CD4-positive, alpha-beta memory T cell (primary cell): ENCODE data around the gene COL20A1. TPM values are rescaled to one million over a fixed set of nuclear protein-coding genes. Genes with fewer than 3 reads are reported as not detected.
"Not testable (repeated sequence)": the region's sequence is repeated elsewhere in the genome, so short reads cannot be mapped to it uniquely, and the experiment has no call there.

ENCODE experiments used
- CTCF ChIA-PET: fragments of 350-600 bp; sonication (Branson Sonifier 250); formaldehyde crosslinking; loops from one replicate; lab custom pipeline; 2021; ENCODE audit warnings: inconsistent platforms; ENCODE audit not compliant: partially characterized antibody; lab: Charles Lee
- POLR2A ChIA-PET: fragments of 350-600 bp; sonication (Branson Sonifier 250); formaldehyde crosslinking; loops from one replicate; lab custom pipeline; 2021; ENCODE audit not compliant: partially characterized antibody; lab: Charles Lee
- DNase-seq, 5 donors: peaks; one replicate each; pipeline versions ENCODE4 v3.0.0 to v3.0.0-alpha.2; 2020 to 2022; ENCODE audit warnings: mixed read lengths in 1 of 5
- H3K27ac ChIP-seq: one replicate; pipeline ENCODE4 v1.7.0; 2013; ENCODE audit warnings: low read depth, low read length
- H3K27me3 ChIP-seq: 2 replicates; pipeline ENCODE4 v1.7.0; 2013; ENCODE audit warnings: mild to moderate bottlenecking, low read length, moderate library complexity; ENCODE audit not compliant: insufficient read depth
- H3K36me3 ChIP-seq: 2 replicates; pipeline ENCODE4 v1.7.0; 2013; ENCODE audit warnings: mild to moderate bottlenecking, low read length, moderate library complexity; ENCODE audit not compliant: insufficient read depth
- H3K4me1 ChIP-seq: 2 replicates; pipeline ENCODE4 v1.7.0; 2013; ENCODE audit warnings: mild to moderate bottlenecking, low read length, moderate library complexity; ENCODE audit not compliant: insufficient read depth
- H3K4me3 ChIP-seq, 2 donors: one replicate each; pipeline ENCODE4 v1.7.0; 2013; ENCODE audit warnings: low read length in 2 of 2, mild to moderate bottlenecking in 1 of 2
- H3K9me3 ChIP-seq, 2 donors: one replicate each; pipeline ENCODE4 v1.7.0; 2013; ENCODE audit warnings: low read length in 2 of 2, control low read depth in 1 of 2; ENCODE audit not compliant: control insufficient read depth in 1 of 2
- H3K27ac Mint-ChIP-seq, 7 donors: one replicate each; pipeline ENCODE4 v1.8.0; 2020 to 2021; ENCODE audit warnings: mixed read lengths in 7 of 7, mild to moderate bottlenecking in 6 of 7, inconsistent platforms in 3 of 7, moderate library complexity in 3 of 7
- H3K27me3 Mint-ChIP-seq, 2 donors: one replicate each; pipeline ENCODE4 v1.8.0; 2020 to 2021; ENCODE audit warnings: mixed read lengths in 2 of 2
- H3K36me3 Mint-ChIP-seq, 2 donors: one replicate each; pipeline ENCODE4 v1.8.0; 2020 to 2021; ENCODE audit warnings: mixed read lengths in 2 of 2, inconsistent platforms in 1 of 2, mild to moderate bottlenecking in 1 of 2
- H3K4me1 Mint-ChIP-seq, 4 donors: one replicate each; pipeline ENCODE4 v1.8.0; 2020 to 2021; ENCODE audit warnings: mixed read lengths in 4 of 4, mild to moderate bottlenecking in 1 of 4
- H3K4me3 Mint-ChIP-seq, 8 donors: one replicate each; pipeline ENCODE4 v1.8.0; 2020 to 2021; ENCODE audit warnings: mixed read lengths in 8 of 8, mild to moderate bottlenecking in 7 of 8, moderate library complexity in 6 of 8, inconsistent platforms in 3 of 8
- H3K9me3 Mint-ChIP-seq, 8 donors: one replicate each; pipeline ENCODE4 v1.8.0; 2020 to 2021; ENCODE audit warnings: mixed read lengths in 8 of 8, mild to moderate bottlenecking in 5 of 8, inconsistent platforms in 3 of 8, moderate library complexity in 1 of 8
- intact Hi-C: fragments of 100-400 bp; cut with micrococcal nuclease; formaldehyde crosslinking; loops from one replicate; pipeline ENCODE4 v1.15.1; 2023
- polyA plus RNA-seq, 2 donors: library from polyadenylated mRNA; unstranded; fragments of 300-500 nt; fragmentation: Illumina TruSeq; gene quantifications; one replicate each; pipeline ENCODE4 v1.2.3, GENCODE V29; 2021
- total RNA-seq, 2 experiments: library from RNA; stranded (reverse); gene quantifications; one replicate each; pipeline ENCODE4 v1.2.3, GENCODE V29; 2021

The COL20A1 gene
- total and polyA plus RNA-seq, 4 experiments from 2014 or later, result 0.11 TPM; not detected in 3

GRCh38 chr20:63333241-63333836, 40.4 kb downstream of the COL20A1 start:
- CTCF ChIA-PET, result no interaction called here
- POLR2A ChIA-PET, result no interaction called here
- no peak overlapping the region for H3K27ac Mint-ChIP-seq

GRCh38 chr20:63334356-63334755, 41.4 kb downstream of the COL20A1 start:
- Histone ChIP-seq H3K4me1 (no peaks in the 10 kb centered on the region), H3K9me3 (peaks cover 0 to 7% of the 10 kb centered on the region in 2 donors), H3K27me3 (no peaks in the 10 kb centered on the region), H3K36me3 (no peaks in the 10 kb centered on the region), H3K4me3 (no peak overlapping the region), H3K27ac (no peak overlapping the region)
- DNase-seq, result no peak
- no peak overlapping the region for H3K27ac Mint-ChIP-seq
- POLR2A ChIA-PET, result no interaction called here
- H3K27me3 Mint-ChIP-seq, result peaks cover 17 to 25% of the 10 kb centered on the region in 2 donors
- no peaks in the 10 kb centered on the region for H3K36me3 Mint-ChIP-seq
- CTCF ChIA-PET, result no interaction called here
- intact Hi-C loops, result no loop called here
- peaks cover 0 to 3% (median 0%) of the 10 kb centered on the region in 4 donors for H3K4me1 Mint-ChIP-seq
- peaks cover 0 to 15% (median 9%) of the 10 kb centered on the region in 8 donors for H3K9me3 Mint-ChIP-seq
- H3K4me3 Mint-ChIP-seq, result no peak overlapping the region

More at GRCh38 chr20:63333241-63333836, 40.4 kb downstream of the COL20A1 start:
- Mint-ChIP-seq H3K4me1 (peaks cover 0 to 3% (median 0%) of the 10 kb centered on the region in 4 donors), H3K9me3 (peaks cover 0 to 15% (median 9%) of the 10 kb centered on the region in 8 donors), H3K4me3 (no peak overlapping the region), H3K36me3 (no peaks in the 10 kb centered on the region), H3K27me3 (peaks cover 17 to 20% of the 10 kb centered on the region in 2 donors)
- Histone ChIP-seq H3K4me1 (no peaks in the 10 kb centered on the region), H3K9me3 (peaks cover 0 to 7% of the 10 kb centered on the region in 2 donors), H3K36me3 (no peaks in the 10 kb centered on the region), H3K4me3 (no peak overlapping the region), H3K27ac (no peak overlapping the region), H3K27me3 (no peaks in the 10 kb centered on the region)
- DNase-seq, result no peak
- intact Hi-C loops, result no loop called here

- H3K4me1 Mint-ChIP-seq, DNase-seq, H3K27ac ChIP-seq, H3K36me3 Mint-ChIP-seq, POLR2A ChIA-PET, H3K27ac Mint-ChIP-seq, H3K4me3 ChIP-seq, H3K27me3 ChIP-seq, H3K4me3 Mint-ChIP-seq, H3K9me3 ChIP-seq, intact Hi-C loops, H3K4me1 ChIP-seq, CTCF ChIA-PET, H3K36me3 ChIP-seq: not testable (repeated sequence)
- H3K9me3 Mint-ChIP-seq, result peaks cover 0 to 15% (median 9%) of the 10 kb centered on the region in 8 donors
- peaks cover 17 to 25% of the 10 kb centered on the region in 2 donors for H3K27me3 Mint-ChIP-seq
Measured at GRCh38 chr20:63335060-63335459, 42.1 kb downstream of the COL20A1 start.

GRCh38 chr20:63335711-63336110, 42.7 kb downstream of the COL20A1 start:
- Histone ChIP-seq H3K27me3 (no peaks in the 10 kb centered on the region), H3K9me3 (peaks cover 0 to 7% of the 10 kb centered on the region in 2 donors), H3K27ac (no peak overlapping the region), H3K4me3 (no peak overlapping the region), H3K36me3 (no peaks in the 10 kb centered on the region), H3K4me1 (no peaks in the 10 kb centered on the region)
- intact Hi-C loops, result no loop called here
- Mint-ChIP-seq H3K27ac (no peak overlapping the region), H3K4me3 (no peak overlapping the region), H3K36me3 (no peaks in the 10 kb centered on the region), H3K27me3 (peaks cover 17 to 25% of the 10 kb centered on the region in 2 donors), H3K9me3 (peaks cover 0 to 15% (median 9%) of the 10 kb centered on the region in 8 donors), H3K4me1 (peaks cover 0 to 3% (median 0%) of the 10 kb centered on the region in 4 donors)
- CTCF ChIA-PET, result no interaction called here
- POLR2A ChIA-PET, result no interaction called here
- no peak for DNase-seq

GRCh38 chr20:63336232-63336752, 43.3 kb downstream of the COL20A1 start:
- no peak overlapping the region for H3K27ac Mint-ChIP-seq
- H3K27me3 Mint-ChIP-seq, result peaks cover 22 to 25% of the 10 kb centered on the region in 2 donors
- no peak overlapping the region for H3K4me3 Mint-ChIP-seq
- intact Hi-C loops, result no loop called here
- no peak for DNase-seq
- H3K27ac ChIP-seq, result no peak overlapping the region
- H3K9me3 Mint-ChIP-seq, result peaks cover 0 to 15% (median 9%) of the 10 kb centered on the region in 8 donors
- H3K27me3 ChIP-seq, result no peaks in the 10 kb centered on the region
- ChIA-PET CTCF (no interaction called here), POLR2A (no interaction called here)
- no peaks in the 10 kb centered on the region for H3K36me3 Mint-ChIP-seq
- peaks cover 0 to 7% of the 10 kb centered on the region in 2 donors for H3K9me3 ChIP-seq
- H3K4me1 Mint-ChIP-seq, result peaks cover 0 to 3% (median 0%) of the 10 kb centered on the region in 4 donors
- no peaks in the 10 kb centered on the region for H3K4me1 ChIP-seq
- no peak overlapping the region for H3K4me3 ChIP-seq
- H3K36me3 ChIP-seq, result no peaks in the 10 kb centered on the region

- CTCF ChIA-PET, result no interaction called here
- POLR2A ChIA-PET, result no interaction called here
Measured at GRCh38 chr20:63337786-63338420, 44.9 kb downstream of the COL20A1 start.

More at GRCh38 chr20:63337786-63338420, 44.9 kb downstream of the COL20A1 start:
- Histone ChIP-seq H3K4me3 (no peak overlapping the region), H3K9me3 (no peaks in the 10 kb centered on the region), H3K4me1 (no peaks in the 10 kb centered on the region), H3K27me3 (no peaks in the 10 kb centered on the region), H3K27ac (no peak overlapping the region), H3K36me3 (no peaks in the 10 kb centered on the region)
- Mint-ChIP-seq H3K27ac (no peak overlapping the region), H3K27me3 (peaks cover 25 to 29% of the 10 kb centered on the region in 2 donors), H3K9me3 (peaks cover 0 to 5% (median 0%) of the 10 kb centered on the region in 8 donors), H3K36me3 (no peaks in the 10 kb centered on the region), H3K4me3 (no peak overlapping the region), H3K4me1 (peaks cover 0 to 3% (median 0%) of the 10 kb centered on the region in 4 donors)
- intact Hi-C loops, result no loop called here
- DNase-seq, result no peak
